Fibroblast of villous mesenchyme (primary cell): Measurements from ENCODE around the gene TRPM5. TPM values are rescaled to one million over a fixed set of nuclear protein-coding genes. Genes with fewer than 3 reads are reported as not detected.

Experiments
- DNase-seq: peaks from one replicate; pipeline ENCODE4 v3.0.0-alpha.2; 2010; ENCODE audit warnings: low read depth
- H3K4me3 ChIP-seq: 2 replicates; pipeline ENCODE4 v1.5.1; 2011; ENCODE audit warnings: low read depth, mild to moderate bottlenecking, low read length
- CTCF ChIP-seq: IDR thresholded peaks from 2 replicates; pipeline ENCODE4 v1.5.1; 2012; ENCODE audit warnings: low read depth, mild to moderate bottlenecking, low read length; ENCODE audit not compliant: insufficient read depth
- total RNA-seq: library from RNA; depleted of rRNA; stranded (reverse); fragments of >200 nt; gene quantifications from 2 replicates; pipeline ENCODE4 v1.2.3, GENCODE V29; 2012

The TRPM5 gene
- total RNA-seq = not detected in 2 replicates

- DNase-seq = no peak
- H3K4me3 ChIP-seq = no peak within 1 kb of the TSS
- TF ChIP-seq CTCF = no peak
These were observed at the start of gene TRPM5 for GRCh38 chr11:2443881-2444820. Gene TRPM5, minus strand, starts transcription at chr11:2444514. Its CDS starts 21,478 bp downstream, at chr11:2423036.

- no peak overlapping the region for H3K4me3 ChIP-seq
These were observed 44.8 kb upstream of the TRPM5 start for GRCh38 chr11:2489083-2489482.

GRCh38 chr11:2488004-2488403 is 43.7 kb upstream of the TRPM5 start:
- no peak overlapping the region for H3K4me3 ChIP-seq
- TF ChIP-seq CTCF = no peak
- DNase-seq = no peak

More at GRCh38 chr11:2489083-2489482, 44.8 kb upstream of the TRPM5 start:
- no peak for DNase-seq
- no peak for TF ChIP-seq CTCF

GRCh38 chr11:2484576-2485125 is 40.3 kb upstream of the TRPM5 start:
- DNase-seq = no peak
- H3K4me3 ChIP-seq = no peak overlapping the region
- TF ChIP-seq CTCF = no peak

GRCh38 chr11:2483426-2483825 is 39.1 kb upstream of the TRPM5 start:
- H3K4me3 ChIP-seq = no peak overlapping the region
- no peak for TF ChIP-seq CTCF
- no peak for DNase-seq

DNA sequence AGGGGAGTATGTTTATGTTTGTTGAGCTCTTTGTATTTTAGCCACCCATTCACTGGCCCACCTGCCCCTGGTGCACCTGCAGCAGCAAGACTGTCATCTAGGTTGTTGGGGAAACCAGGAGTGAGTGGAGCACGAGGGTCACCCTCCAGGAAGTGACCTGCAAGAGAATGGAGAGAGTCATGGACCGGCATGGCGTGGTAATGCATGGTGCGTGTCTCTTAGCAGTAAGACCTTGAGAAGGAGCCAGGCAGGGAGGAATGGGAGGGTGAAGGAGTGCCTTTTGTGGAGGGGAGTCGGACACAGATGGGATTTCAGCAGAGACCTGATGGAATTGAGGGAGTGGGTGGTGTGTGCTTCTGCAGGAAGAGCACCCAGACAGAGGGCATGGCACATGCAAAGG is 38.4 kb upstream of the TRPM5 start:
- no peak for DNase-seq
- H3K4me3 ChIP-seq = no peak overlapping the region
- TF ChIP-seq CTCF = no peak

- no peak for DNase-seq
- no peak for TF ChIP-seq CTCF
- no peak overlapping the region for H3K4me3 ChIP-seq
These were observed 37.9 kb upstream of the TRPM5 start for GRCh38 chr11:2482204-2482603.
